Neural cell (in vitro differentiated cells): ENCODE results near the gene OPRD1. TPM values are rescaled to one million over a fixed set of nuclear protein-coding genes. Genes with fewer than 3 reads are reported as not detected.

Experiments used
- H2AFZ ChIP-seq: fragments of 200-600, 300-800 bp; sonication (generic), shearing (Covaris generic); 2 replicates; pipeline ENCODE4 v1.6.0; 2014; ENCODE audit warnings: low read depth, mild to moderate bottlenecking, antibody characterized with exemption, low read length, moderate library complexity
- H3F3A ChIP-seq: fragments of 200-600 bp; shearing (Covaris generic); 2 replicates; pipeline ENCODE4 v1.6.1; 2016; ENCODE audit warnings: mild to moderate bottlenecking, moderate library complexity, mixed read lengths, antibody characterized with exemption, low read length; ENCODE audit not compliant: insufficient read depth, poor library complexity, severe bottlenecking
- H3K27ac ChIP-seq: fragments of 200-600, 300-800 bp; sonication (generic), shearing (Covaris generic); 2 replicates; pipeline ENCODE4 v1.5.1; 2014; ENCODE audit warnings: mild to moderate bottlenecking, low read length, moderate library complexity
- H3K27me3 ChIP-seq: fragments of 300-800, 200-600 bp; sonication (generic), shearing (Covaris generic); 2 replicates; pipeline ENCODE4 v1.6.0; 2014; ENCODE audit warnings: mild to moderate bottlenecking, low read depth, low read length, moderate library complexity; ENCODE audit not compliant: insufficient read depth
- H3K36me3 ChIP-seq: fragments of 300-800, 200-600 bp; sonication (generic), shearing (Covaris generic); 2 replicates; pipeline ENCODE4 v1.5.1; 2014; ENCODE audit warnings: mild to moderate bottlenecking, antibody characterized with exemption, low read length, moderate library complexity; ENCODE audit not compliant: insufficient read depth
- H3K4me2 ChIP-seq: fragments of 300-800, 200-600 bp; sonication (generic), shearing (Covaris generic); 2 replicates; pipeline ENCODE4 v1.6.0; 2014; ENCODE audit warnings: mild to moderate bottlenecking, low read length
- H3K4me3 ChIP-seq: fragments of 300-800, 200-600 bp; sonication (generic), shearing (Covaris generic); 2 replicates; pipeline ENCODE4 v1.5.1; 2014; ENCODE audit warnings: mild to moderate bottlenecking, low read length, moderate library complexity
- H3K79me2 ChIP-seq: fragments of 200-600 bp; shearing (Covaris generic); replicated peaks from 2 replicates; pipeline ENCODE4 v1.6.0; 2014; ENCODE audit warnings: mild to moderate bottlenecking, low read length, moderate library complexity; ENCODE audit not compliant: insufficient read depth
- H3K9ac ChIP-seq: fragments of 300-800, 200-600 bp; sonication (generic), shearing (Covaris generic); 2 replicates; pipeline ENCODE4 v1.6.1; 2016; ENCODE audit warnings: mild to moderate bottlenecking, low read length, mixed read lengths
- H3K9me2 ChIP-seq: fragments of 200-600 bp; shearing (Covaris generic); 2 replicates; pipeline ENCODE4 v1.6.1; 2016; ENCODE audit warnings: mild to moderate bottlenecking, low read length, mixed read lengths; ENCODE audit not compliant: insufficient read depth
- H3K9me3 ChIP-seq: fragments of 200-600, 300-800 bp; sonication (generic), shearing (Covaris generic); 2 replicates; pipeline ENCODE4 v1.6.1; 2016; ENCODE audit warnings: mild to moderate bottlenecking, mixed run types, low read length, moderate library complexity, mixed read lengths
- H4K20me1 ChIP-seq: fragments of 200-600 bp; shearing (Covaris generic); 2 replicates; pipeline ENCODE4 v1.6.1; 2016; ENCODE audit warnings: mild to moderate bottlenecking, mixed run types; ENCODE audit not compliant: insufficient read depth
- EP300 ChIP-seq: fragments of 450-650 bp; conservative IDR thresholded peaks from 2 replicates; pipeline ENCODE4 v1.6.1; 2014; ENCODE audit warnings: antibody characterized with exemption, mild to moderate bottlenecking, moderate library complexity; ENCODE audit not compliant: poor library complexity, severe bottlenecking
- EZH2 ChIP-seq: fragments of 200-600, 300-800 bp; shearing (Covaris generic), sonication (generic); IDR thresholded peaks from 2 replicates; pipeline ENCODE4 v1.6.1; 2014; ENCODE audit warnings: antibody characterized with exemption, low read length, borderline replicate concordance, mild to moderate bottlenecking; ENCODE audit not compliant: insufficient read depth, poor library complexity, severe bottlenecking
- MXI1 ChIP-seq: fragments of 450-650 bp; conservative IDR thresholded peaks from 2 replicates; pipeline ENCODE4 v1.6.1; 2014; ENCODE audit warnings: antibody characterized with exemption, mild to moderate bottlenecking; ENCODE audit not compliant: poor library complexity, severe bottlenecking
- POLR2AphosphoS5 ChIP-seq: IDR thresholded peaks from 2 replicates; pipeline ENCODE4 v1.6.1; 2012
- RAD21 ChIP-seq: fragments of 450-650 bp; conservative IDR thresholded peaks from 2 replicates; pipeline ENCODE4 v1.6.1; 2014; ENCODE audit warnings: antibody characterized with exemption, mild to moderate bottlenecking, moderate library complexity
- SMC3 ChIP-seq: fragments of 450-650 bp; conservative IDR thresholded peaks from 2 replicates; pipeline ENCODE4 v1.6.1; 2014; ENCODE audit warnings: antibody characterized with exemption, mild to moderate bottlenecking, moderate library complexity; ENCODE audit not compliant: poor library complexity
- TAF1 ChIP-seq: IDR thresholded peaks from 2 replicates; pipeline ENCODE4 v1.6.1; 2012; ENCODE audit warnings: low read depth
- polyA plus RNA-seq: library from polyadenylated mRNA; depleted of rRNA; stranded (reverse); fragments of >200 nt; gene quantifications from 2 replicates; pipeline ENCODE4 v1.2.3, GENCODE V29; 2014
- TF ChIP-seq, protein P1 (sequence below): fragments of 450-650 bp; IDR thresholded peaks from 2 replicates; pipeline ENCODE4 v1.5.1; 2014; ENCODE audit warnings: antibody characterized with exemption, mild to moderate bottlenecking, moderate library complexity; ENCODE audit not compliant: poor library complexity, severe bottlenecking
- TF ChIP-seq, protein P2 (sequence below): IDR thresholded peaks from 2 replicates; pipeline ENCODE4 v1.6.1; 2012; ENCODE audit warnings: borderline replicate concordance

OPRD1 gene
- polyA plus RNA-seq, 1 donor from 2014 or later: 0.09 TPM

DNA sequence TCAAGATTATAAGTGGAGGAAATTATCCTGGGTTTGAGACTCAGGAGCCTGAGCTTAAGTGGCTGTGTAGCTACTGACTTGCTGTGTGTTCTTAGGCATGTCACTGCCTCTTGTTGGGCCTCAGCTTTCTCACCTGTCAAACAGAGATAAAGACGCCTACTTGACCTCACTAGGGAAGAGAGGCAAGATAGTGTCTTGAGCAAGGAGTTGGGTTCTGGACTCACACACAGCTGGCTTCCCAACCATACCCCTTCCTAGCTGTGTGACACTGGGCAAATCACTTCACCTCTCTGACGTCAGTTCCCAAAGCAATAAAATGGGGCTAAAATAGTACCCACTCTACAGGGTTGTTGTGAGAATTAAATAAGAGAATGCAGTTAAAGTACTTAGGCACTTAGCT is 90.8 kb downstream of the OPRD1 start:
- TF ChIP-seq, protein P1, sequence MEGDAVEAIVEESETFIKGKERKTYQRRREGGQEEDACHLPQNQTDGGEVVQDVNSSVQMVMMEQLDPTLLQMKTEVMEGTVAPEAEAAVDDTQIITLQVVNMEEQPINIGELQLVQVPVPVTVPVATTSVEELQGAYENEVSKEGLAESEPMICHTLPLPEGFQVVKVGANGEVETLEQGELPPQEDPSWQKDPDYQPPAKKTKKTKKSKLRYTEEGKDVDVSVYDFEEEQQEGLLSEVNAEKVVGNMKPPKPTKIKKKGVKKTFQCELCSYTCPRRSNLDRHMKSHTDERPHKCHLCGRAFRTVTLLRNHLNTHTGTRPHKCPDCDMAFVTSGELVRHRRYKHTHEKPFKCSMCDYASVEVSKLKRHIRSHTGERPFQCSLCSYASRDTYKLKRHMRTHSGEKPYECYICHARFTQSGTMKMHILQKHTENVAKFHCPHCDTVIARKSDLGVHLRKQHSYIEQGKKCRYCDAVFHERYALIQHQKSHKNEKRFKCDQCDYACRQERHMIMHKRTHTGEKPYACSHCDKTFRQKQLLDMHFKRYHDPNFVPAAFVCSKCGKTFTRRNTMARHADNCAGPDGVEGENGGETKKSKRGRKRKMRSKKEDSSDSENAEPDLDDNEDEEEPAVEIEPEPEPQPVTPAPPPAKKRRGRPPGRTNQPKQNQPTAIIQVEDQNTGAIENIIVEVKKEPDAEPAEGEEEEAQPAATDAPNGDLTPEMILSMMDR: no peak
- no peak for TF ChIP-seq MXI1
- no peak for TF ChIP-seq RAD21
- TF ChIP-seq, protein P2, sequence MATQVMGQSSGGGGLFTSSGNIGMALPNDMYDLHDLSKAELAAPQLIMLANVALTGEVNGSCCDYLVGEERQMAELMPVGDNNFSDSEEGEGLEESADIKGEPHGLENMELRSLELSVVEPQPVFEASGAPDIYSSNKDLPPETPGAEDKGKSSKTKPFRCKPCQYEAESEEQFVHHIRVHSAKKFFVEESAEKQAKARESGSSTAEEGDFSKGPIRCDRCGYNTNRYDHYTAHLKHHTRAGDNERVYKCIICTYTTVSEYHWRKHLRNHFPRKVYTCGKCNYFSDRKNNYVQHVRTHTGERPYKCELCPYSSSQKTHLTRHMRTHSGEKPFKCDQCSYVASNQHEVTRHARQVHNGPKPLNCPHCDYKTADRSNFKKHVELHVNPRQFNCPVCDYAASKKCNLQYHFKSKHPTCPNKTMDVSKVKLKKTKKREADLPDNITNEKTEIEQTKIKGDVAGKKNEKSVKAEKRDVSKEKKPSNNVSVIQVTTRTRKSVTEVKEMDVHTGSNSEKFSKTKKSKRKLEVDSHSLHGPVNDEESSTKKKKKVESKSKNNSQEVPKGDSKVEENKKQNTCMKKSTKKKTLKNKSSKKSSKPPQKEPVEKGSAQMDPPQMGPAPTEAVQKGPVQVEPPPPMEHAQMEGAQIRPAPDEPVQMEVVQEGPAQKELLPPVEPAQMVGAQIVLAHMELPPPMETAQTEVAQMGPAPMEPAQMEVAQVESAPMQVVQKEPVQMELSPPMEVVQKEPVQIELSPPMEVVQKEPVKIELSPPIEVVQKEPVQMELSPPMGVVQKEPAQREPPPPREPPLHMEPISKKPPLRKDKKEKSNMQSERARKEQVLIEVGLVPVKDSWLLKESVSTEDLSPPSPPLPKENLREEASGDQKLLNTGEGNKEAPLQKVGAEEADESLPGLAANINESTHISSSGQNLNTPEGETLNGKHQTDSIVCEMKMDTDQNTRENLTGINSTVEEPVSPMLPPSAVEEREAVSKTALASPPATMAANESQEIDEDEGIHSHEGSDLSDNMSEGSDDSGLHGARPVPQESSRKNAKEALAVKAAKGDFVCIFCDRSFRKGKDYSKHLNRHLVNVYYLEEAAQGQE: no peak
- TF ChIP-seq EZH2: no peak
- no peak for TF ChIP-seq POLR2AphosphoS5
- TF ChIP-seq SMC3: no peak
- no peak for TF ChIP-seq EP300
- TF ChIP-seq TAF1: no peak
- H3K9ac ChIP-seq: no peak overlapping the region

DNA sequence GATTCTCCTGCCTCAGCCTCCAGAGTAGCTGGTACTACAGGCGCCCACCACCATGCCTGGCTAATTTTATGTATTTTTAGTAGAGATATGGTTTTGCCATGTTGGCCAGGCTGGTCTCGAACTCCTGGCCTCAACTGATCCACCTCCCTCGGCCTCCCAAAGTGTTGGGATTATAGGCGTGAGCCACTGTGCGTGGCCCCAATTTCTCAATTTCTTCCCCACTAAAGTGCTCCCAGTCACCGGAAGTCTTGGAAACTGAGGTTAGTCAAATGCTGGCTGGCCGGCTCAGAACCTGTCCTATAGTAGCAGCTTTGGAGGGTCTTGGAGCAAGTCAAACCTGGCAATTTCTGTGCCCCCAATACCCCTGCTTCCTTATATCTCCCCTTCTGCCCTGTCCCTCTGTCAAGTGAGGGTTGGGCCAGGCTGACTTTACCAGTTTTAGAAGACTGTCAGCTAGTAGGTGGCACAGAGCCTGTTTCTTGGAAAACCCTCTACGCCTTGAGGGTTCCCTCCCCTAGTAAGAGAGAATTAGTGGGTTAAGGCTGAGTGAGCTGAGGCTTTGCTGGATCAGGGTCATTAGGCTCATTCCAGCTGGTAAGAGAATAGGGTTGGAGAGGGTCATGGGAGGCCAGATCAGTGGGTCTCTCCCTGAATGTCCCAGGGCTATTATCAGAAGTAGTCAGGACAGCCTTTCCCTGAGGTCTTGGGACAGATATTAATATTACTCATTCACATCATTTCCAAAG is 94.1 kb downstream of the OPRD1 start:
- TF ChIP-seq EP300 (no peak), POLR2AphosphoS5 (no peak), SMC3 (no peak), RAD21 (no peak), TAF1 (no peak), EZH2 (no peak), MXI1 (no peak)
- TF ChIP-seq, protein P2: no peak
- TF ChIP-seq, protein P1: no peak
- H3K79me2 ChIP-seq: no peaks in the 10 kb centered on the region
- no peak overlapping the region for H3K4me3 ChIP-seq
- no peaks in the 10 kb centered on the region for H3K9me2 ChIP-seq
- no peaks in the 10 kb centered on the region for H3K36me3 ChIP-seq
- H3K9ac ChIP-seq: no peak overlapping the region
- no peaks in the 10 kb centered on the region for H3F3A ChIP-seq
- no peaks in the 10 kb centered on the region for H3K27me3 ChIP-seq
- H2AFZ ChIP-seq: no peak overlapping the region
- H3K4me2 ChIP-seq: no peak overlapping the region
- no peaks in the 10 kb centered on the region for H4K20me1 ChIP-seq
- H3K9me3 ChIP-seq: no peaks in the 10 kb centered on the region
- H3K27ac ChIP-seq: no peak overlapping the region

More for the DNA sequence above, 90.8 kb downstream of the OPRD1 start:
- H3K4me3 ChIP-seq: no peak overlapping the region
- H3K4me2 ChIP-seq: no peak overlapping the region
- H3K27ac ChIP-seq: no peak overlapping the region
- no peaks in the 10 kb centered on the region for H4K20me1 ChIP-seq
- no peaks in the 10 kb centered on the region for H3K27me3 ChIP-seq
- no peak overlapping the region for H2AFZ ChIP-seq
- H3K9me3 ChIP-seq: no peaks in the 10 kb centered on the region
- H3K9me2 ChIP-seq: no peaks in the 10 kb centered on the region
- H3K36me3 ChIP-seq: no peaks in the 10 kb centered on the region
- H3F3A ChIP-seq: no peaks in the 10 kb centered on the region
- H3K79me2 ChIP-seq: no peaks in the 10 kb centered on the region
